Chondrocyte (in vitro differentiated cells): ENCODE data around the gene ATP2A2. TPM values are rescaled to one million over a fixed set of nuclear protein-coding genes. Genes with fewer than 3 reads are reported as not detected.

Experiments
- DNase-seq: peaks from one replicate; pipeline ENCODE4 v3.0.0; 2021; ENCODE audit warnings: mixed read lengths, low spot score
- H3K27ac Mint-ChIP-seq: one replicate; pipeline ENCODE4 v1.8.0; 2021; ENCODE audit warnings: mild to moderate bottlenecking, moderate library complexity, mixed read lengths; ENCODE audit not compliant: unreplicated experiment
- H3K27me3 Mint-ChIP-seq: 2 replicates; pipeline ENCODE4 v1.8.0; 2021; ENCODE audit warnings: low read depth, mixed read lengths
- H3K36me3 Mint-ChIP-seq: 2 replicates; pipeline ENCODE4 v1.8.0; 2021; ENCODE audit warnings: low read depth, mixed read lengths
- H3K4me1 Mint-ChIP-seq: 2 replicates; pipeline ENCODE4 v1.8.0; 2021; ENCODE audit warnings: low read depth, mild to moderate bottlenecking, mixed read lengths
- H3K4me3 Mint-ChIP-seq: one replicate; pipeline ENCODE4 v1.8.0; 2021; ENCODE audit warnings: mild to moderate bottlenecking, moderate library complexity, mixed read lengths; ENCODE audit not compliant: unreplicated experiment
- H3K9me3 Mint-ChIP-seq: 2 replicates; pipeline ENCODE4 v1.8.0; 2021; ENCODE audit warnings: low read depth, mixed read lengths
- CTCF ChIP-seq: fragments of 200-600 bp; sonication (generic); IDR thresholded peaks from 2 replicates; pipeline ENCODE4 v1.5.0; 2021; ENCODE audit warnings: antibody characterized with exemption, mild to moderate bottlenecking, moderate library complexity
- total RNA-seq: library from RNA; stranded (reverse); gene quantifications from 3 replicates; pipeline ENCODE4 v1.2.1, GENCODE V29; 2021

ATP2A2 gene
- total RNA-seq, 1 donor from 2014 or later = 216 TPM

- H3K4me1 Mint-ChIP-seq = peaks cover 40% of the 10 kb centered on the region
- TF ChIP-seq CTCF = peak; percentile 42
- H3K27ac Mint-ChIP-seq = peak overlapping the region; percentile 89
- peak overlapping the region; percentile 79 for H3K4me3 Mint-ChIP-seq
- H3K27me3 Mint-ChIP-seq = no peaks in the 10 kb centered on the region
- no peak for DNase-seq
- no peaks in the 10 kb centered on the region for H3K9me3 Mint-ChIP-seq
- H3K36me3 Mint-ChIP-seq = peaks cover 2% of the 10 kb centered on the region
These were observed 662 bp upstream of the ATP2A2 start for GRCh38 chr12:110280392-110280778.

GRCh38 chr12:110281549-110282299 lies 677 bp downstream of the ATP2A2 start:
- no peak for DNase-seq
- peak overlapping the region; percentile 73 for H3K4me3 Mint-ChIP-seq
- H3K27ac Mint-ChIP-seq = peak overlapping the region; percentile 85
- H3K36me3 Mint-ChIP-seq = peaks cover 3% of the 10 kb centered on the region
- H3K27me3 Mint-ChIP-seq = no peaks in the 10 kb centered on the region
- peaks cover 53% of the 10 kb centered on the region for H3K4me1 Mint-ChIP-seq
- no peaks in the 10 kb centered on the region for H3K9me3 Mint-ChIP-seq
- peak; percentile 38 for TF ChIP-seq CTCF

GRCh38 chr12:110282300-110282860 lies 1.3 kb downstream of the ATP2A2 start:
- no peak for TF ChIP-seq CTCF
- Mint-ChIP-seq H3K27me3 (no peaks in the 10 kb centered on the region), H3K9me3 (no peaks in the 10 kb centered on the region), H3K36me3 (peaks cover 3% of the 10 kb centered on the region), H3K4me3 (peak overlapping the region; percentile 73), H3K27ac (peak overlapping the region; percentile 56), H3K4me1 (peaks cover 55% of the 10 kb centered on the region)
- no peak for DNase-seq

GRCh38 chr12:110282956-110283817 lies 2.1 kb downstream of the ATP2A2 start:
- no peak for TF ChIP-seq CTCF
- DNase-seq = no peak
- Mint-ChIP-seq H3K4me1 (peaks cover 55% of the 10 kb centered on the region), H3K27me3 (no peaks in the 10 kb centered on the region), H3K36me3 (peaks cover 3% of the 10 kb centered on the region), H3K4me3 (peak overlapping the region; percentile 73), H3K9me3 (no peaks in the 10 kb centered on the region), H3K27ac (peak overlapping the region; percentile 56)

GRCh38 chr12:110284597-110284996 lies 3.5 kb downstream of the ATP2A2 start:
- Mint-ChIP-seq H3K9me3 (no peaks in the 10 kb centered on the region), H3K4me1 (peaks cover 65% of the 10 kb centered on the region), H3K4me3 (peak overlapping the region; percentile 73), H3K27me3 (no peaks in the 10 kb centered on the region), H3K36me3 (peaks cover 5% of the 10 kb centered on the region), H3K27ac (peak overlapping the region; percentile 42)
- no peak for TF ChIP-seq CTCF
- DNase-seq = no peak
